DND-41 (cell line): Measurements from ENCODE around the gene BDNF.

Experiments used
- ATAC-seq: fragments of 200-7000 bp; cut with Tn5 transposase; 3 replicates; pipeline ENCODE4 v1.9.1; 2021; ENCODE audit warnings: low read depth; ENCODE audit not compliant: insufficient read depth
- DNase-seq: peaks from one replicate; pipeline ENCODE4 v3.0.0-alpha.2; 2020
- H2AFZ ChIP-seq: 2 replicates; pipeline ENCODE4 v1.6.0; 2012; ENCODE audit warnings: low read depth, low read length
- H3K27ac ChIP-seq: 2 replicates; pipeline ENCODE4 v1.5.1; 2012; ENCODE audit warnings: low read length, inconsistent platforms
- H3K27me3 ChIP-seq: fragments of 200-600 bp; sonication (generic); 2 replicates; pipeline ENCODE4 v1.6.0; 2012; ENCODE audit warnings: low read length, mild to moderate bottlenecking, inconsistent platforms; ENCODE audit not compliant: insufficient read depth, poor library complexity
- H3K36me3 ChIP-seq: 2 replicates; pipeline ENCODE4 v1.5.1; 2012; ENCODE audit warnings: low read length, inconsistent platforms; ENCODE audit not compliant: insufficient read depth
- H3K4me1 ChIP-seq: 2 replicates; pipeline ENCODE4 v1.5.1; 2012; ENCODE audit warnings: mild to moderate bottlenecking, low read length; ENCODE audit not compliant: insufficient read depth
- H3K4me2 ChIP-seq: 2 replicates; pipeline ENCODE4 v1.6.0; 2012; ENCODE audit warnings: mild to moderate bottlenecking, moderate library complexity, low read length, inconsistent platforms; ENCODE audit not compliant: insufficient read depth
- H3K4me3 ChIP-seq, 2 experiments: fragments of 200-600 bp in 1 of 2; shearing (Covaris generic) in 1 of 2; 2 replicates each; pipeline ENCODE4 v1.5.1; 2012 to 2016; ENCODE audit warnings: inconsistent platforms in 2 of 2, low read length in 2 of 2, mild to moderate bottlenecking in 2 of 2, low read depth in 1 of 2, moderate library complexity in 1 of 2
- H3K79me2 ChIP-seq: 2 replicates; pipeline ENCODE4 v1.6.0; 2012; ENCODE audit warnings: low read length, inconsistent platforms; ENCODE audit not compliant: insufficient read depth
- H3K9ac ChIP-seq: 2 replicates; pipeline ENCODE4 v1.6.0; 2012; ENCODE audit warnings: low read depth, mild to moderate bottlenecking, inconsistent platforms, low read length, moderate library complexity
- H3K9me3 ChIP-seq: 2 replicates; pipeline ENCODE4 v1.5.1; 2012; ENCODE audit warnings: low read length, moderate library complexity, mild to moderate bottlenecking, inconsistent platforms; ENCODE audit not compliant: insufficient read depth, severe bottlenecking
- H4K20me1 ChIP-seq: 2 replicates; pipeline ENCODE4 v1.6.0; 2012; ENCODE audit warnings: low read length; ENCODE audit not compliant: insufficient read depth
- EZH2 ChIP-seq: IDR thresholded peaks from 3 replicates; pipeline ENCODE4 v1.6.1; 2012; ENCODE audit warnings: borderline replicate concordance, low read depth, mild to moderate bottlenecking, moderate library complexity, low read length, inconsistent platforms; ENCODE audit not compliant: severe bottlenecking
- TF ChIP-seq, protein P1 (sequence below): IDR thresholded peaks from 2 replicates; pipeline ENCODE4 v1.5.1; 2012; ENCODE audit warnings: borderline replicate concordance, low read length, moderate library complexity, mild to moderate bottlenecking; ENCODE audit not compliant: poor library complexity, severe bottlenecking; ENCODE audit errors: extremely low read depth

The BDNF gene

DNA sequence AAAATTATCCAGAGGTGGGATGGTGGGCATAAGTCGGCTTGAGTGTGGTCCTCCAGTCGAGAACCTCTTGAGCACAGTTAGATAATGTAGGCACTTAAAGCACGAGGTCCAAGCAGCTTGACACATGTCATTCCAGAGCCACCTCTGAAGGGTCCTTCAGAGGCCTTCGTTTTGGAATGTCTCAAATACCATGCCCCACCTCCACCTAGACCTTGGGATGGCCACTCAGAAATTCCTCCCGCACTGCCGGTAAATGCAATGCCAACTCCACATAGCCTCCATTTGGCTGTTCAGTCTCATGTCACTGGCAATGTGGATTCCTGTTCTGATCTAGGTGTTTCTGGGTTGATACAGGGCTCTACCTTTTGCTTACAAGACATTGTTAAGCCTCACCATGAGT lies 43.9 kb downstream of the BDNF start:
- no peak overlapping the region for H3K9ac ChIP-seq
- H3K27ac ChIP-seq = no peak overlapping the region
- H3K36me3 ChIP-seq = no peaks in the 10 kb centered on the region
- no peaks in the 10 kb centered on the region for H3K4me1 ChIP-seq
- DNase-seq (no peak), ATAC-seq (no peak)
- H3K9me3 ChIP-seq = no peaks in the 10 kb centered on the region
- TF ChIP-seq EZH2 = no peak
- TF ChIP-seq, protein P1, sequence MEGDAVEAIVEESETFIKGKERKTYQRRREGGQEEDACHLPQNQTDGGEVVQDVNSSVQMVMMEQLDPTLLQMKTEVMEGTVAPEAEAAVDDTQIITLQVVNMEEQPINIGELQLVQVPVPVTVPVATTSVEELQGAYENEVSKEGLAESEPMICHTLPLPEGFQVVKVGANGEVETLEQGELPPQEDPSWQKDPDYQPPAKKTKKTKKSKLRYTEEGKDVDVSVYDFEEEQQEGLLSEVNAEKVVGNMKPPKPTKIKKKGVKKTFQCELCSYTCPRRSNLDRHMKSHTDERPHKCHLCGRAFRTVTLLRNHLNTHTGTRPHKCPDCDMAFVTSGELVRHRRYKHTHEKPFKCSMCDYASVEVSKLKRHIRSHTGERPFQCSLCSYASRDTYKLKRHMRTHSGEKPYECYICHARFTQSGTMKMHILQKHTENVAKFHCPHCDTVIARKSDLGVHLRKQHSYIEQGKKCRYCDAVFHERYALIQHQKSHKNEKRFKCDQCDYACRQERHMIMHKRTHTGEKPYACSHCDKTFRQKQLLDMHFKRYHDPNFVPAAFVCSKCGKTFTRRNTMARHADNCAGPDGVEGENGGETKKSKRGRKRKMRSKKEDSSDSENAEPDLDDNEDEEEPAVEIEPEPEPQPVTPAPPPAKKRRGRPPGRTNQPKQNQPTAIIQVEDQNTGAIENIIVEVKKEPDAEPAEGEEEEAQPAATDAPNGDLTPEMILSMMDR = no peak
- H4K20me1 ChIP-seq = no peaks in the 10 kb centered on the region
- H3K4me3 ChIP-seq = no peak overlapping the region
- no peaks in the 10 kb centered on the region for H3K79me2 ChIP-seq
- H3K27me3 ChIP-seq = no peaks in the 10 kb centered on the region
- H2AFZ ChIP-seq = no peak overlapping the region
- no peak overlapping the region for H3K4me2 ChIP-seq

DNA sequence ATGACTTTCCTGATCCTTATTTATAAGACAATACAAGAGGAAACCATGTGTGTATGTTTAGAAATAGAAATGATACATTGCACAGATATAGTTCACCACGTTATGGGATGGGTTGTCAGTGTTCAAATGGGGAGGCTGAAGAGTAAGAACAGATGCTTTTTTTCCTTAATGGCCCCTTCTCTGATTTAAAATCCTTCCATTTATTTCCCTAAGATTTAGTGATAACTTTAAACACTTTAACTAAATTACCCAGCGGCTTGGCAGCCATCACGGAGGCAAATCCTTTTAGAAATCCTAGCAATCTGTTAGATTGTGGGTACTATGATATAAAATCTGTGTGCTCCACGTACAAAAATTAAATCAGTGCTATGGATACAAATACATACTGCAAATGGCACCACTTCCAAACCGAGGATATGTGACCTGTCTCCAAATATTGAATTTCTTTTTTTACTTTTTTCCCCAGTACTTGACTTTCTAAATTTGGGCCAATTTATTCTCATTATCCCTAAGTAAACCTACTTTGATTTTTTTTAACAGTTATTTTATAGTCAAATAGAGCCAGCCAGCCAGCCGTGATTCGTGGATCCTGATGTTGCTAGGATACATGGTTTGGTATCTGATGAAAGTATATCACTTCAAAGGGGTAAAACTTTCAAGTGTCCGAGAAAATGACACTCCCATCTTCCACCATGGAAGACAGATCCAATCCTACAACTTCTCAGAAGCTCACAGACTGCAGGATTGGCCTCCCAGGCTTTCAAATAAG lies 46.1 kb downstream of the BDNF start:
- no peak overlapping the region for H2AFZ ChIP-seq
- no peaks in the 10 kb centered on the region for H4K20me1 ChIP-seq
- H3K27me3 ChIP-seq = no peaks in the 10 kb centered on the region
- no peaks in the 10 kb centered on the region for H3K9me3 ChIP-seq
- no peak overlapping the region for H3K27ac ChIP-seq
- DNase-seq (no peak), ATAC-seq (no peak)
- no peak overlapping the region for H3K4me3 ChIP-seq
- no peak overlapping the region for H3K4me2 ChIP-seq
- no peak overlapping the region for H3K9ac ChIP-seq
- no peaks in the 10 kb centered on the region for H3K36me3 ChIP-seq
- no peaks in the 10 kb centered on the region for H3K79me2 ChIP-seq
- TF ChIP-seq EZH2 = no peak
- TF ChIP-seq, protein P1 = no peak
- H3K4me1 ChIP-seq = no peaks in the 10 kb centered on the region

DNA sequence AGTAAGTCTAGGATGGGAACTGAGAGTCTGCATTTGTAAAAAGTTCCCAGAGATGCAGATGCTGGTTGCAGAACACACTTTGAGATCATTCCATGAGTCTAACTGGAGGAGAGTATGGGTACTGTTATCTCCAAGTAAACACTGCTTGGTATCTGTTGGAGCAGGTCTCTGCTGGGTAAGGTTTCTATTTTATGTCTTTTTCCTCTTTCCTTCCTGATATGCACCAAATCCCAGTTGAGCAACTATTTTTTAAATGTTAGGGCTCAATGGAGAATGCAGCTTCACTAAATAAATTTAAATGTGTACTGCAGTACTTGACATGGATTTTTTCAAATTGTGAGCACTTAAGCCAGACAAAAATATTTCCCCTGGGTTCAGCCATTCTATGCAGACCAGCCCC lies 48.5 kb downstream of the BDNF start:
- no peak overlapping the region for H2AFZ ChIP-seq

More for the DNA sequence above, 48.5 kb downstream of the BDNF start:
- DNase-seq (no peak), ATAC-seq (no peak)
- Histone ChIP-seq H3K79me2 (no peaks in the 10 kb centered on the region), H4K20me1 (no peaks in the 10 kb centered on the region), H3K4me2 (no peak overlapping the region), H3K9ac (no peak overlapping the region), H3K27me3 (no peaks in the 10 kb centered on the region), H3K4me1 (no peaks in the 10 kb centered on the region), H3K4me3 (no peak overlapping the region), H3K27ac (no peak overlapping the region), H3K36me3 (no peaks in the 10 kb centered on the region), H3K9me3 (no peaks in the 10 kb centered on the region)
- TF ChIP-seq, protein P1 = no peak
